DMS53 treated with DMSO at 0.1 percent for 48 hours (cell line): ENCODE data around the gene FAM98C.
"Not testable (repeated sequence)": the region's sequence is repeated elsewhere in the genome, so short reads cannot be mapped to it uniquely, and the experiment has no call there.

Experiments used
- DNase-seq: peaks from one replicate; lab custom pipeline; 2025; ENCODE audit not compliant: unreplicated experiment; lab: John Stamatoyannopoulos, UW

Gene FAM98C

GRCh38 chr19:38395381-38396114 is 7.3 kb upstream of the FAM98C start:
- DNase-seq: no peak

DNA sequence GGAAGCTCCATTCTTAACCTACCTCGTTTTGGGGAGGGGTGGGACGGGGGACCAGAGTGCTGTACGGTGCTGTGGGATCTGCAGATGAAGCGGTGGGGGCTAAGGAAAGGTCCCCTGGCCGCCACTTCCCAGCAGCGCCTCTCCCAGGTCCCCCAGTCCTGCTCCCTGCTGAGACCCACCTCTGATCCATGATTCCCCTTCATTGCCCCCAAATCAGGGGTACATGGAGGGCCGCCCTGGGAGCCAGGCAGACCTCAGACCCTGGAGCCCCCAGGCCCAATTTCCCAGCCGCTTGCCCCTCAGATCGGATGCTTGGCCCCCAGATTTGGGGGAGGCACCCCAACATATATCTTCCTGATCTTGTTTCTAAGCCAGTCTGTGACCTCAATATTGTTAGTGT is 3.8 kb upstream of the FAM98C start:
- no peak for DNase-seq

DNA sequence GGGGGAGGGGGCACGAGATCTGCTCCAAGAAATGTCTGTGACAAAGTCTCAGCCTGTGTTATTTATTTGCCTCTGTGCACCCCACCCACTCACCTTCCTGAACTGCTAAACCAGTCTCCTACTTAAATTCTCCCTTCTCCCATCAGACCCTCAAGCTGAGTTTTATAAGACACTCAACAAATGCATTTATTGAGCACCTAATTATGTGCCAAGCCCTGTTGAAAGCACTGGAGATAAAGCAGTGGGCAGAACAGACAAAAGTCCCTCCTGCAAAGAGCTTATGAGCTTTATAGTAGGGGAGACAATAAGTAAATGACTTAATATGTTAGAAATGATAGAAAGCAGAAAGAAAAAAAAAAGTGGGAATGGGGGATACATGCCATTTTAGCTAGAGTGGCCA is 3.4 kb upstream of the FAM98C start:
- no peak for DNase-seq

GRCh38 chr19:38400361-38400760 is 2.5 kb upstream of the FAM98C start:
- no peak for DNase-seq

GRCh38 chr19:38401148-38401547 is 1.7 kb upstream of the FAM98C start:
- DNase-seq: no peak

DNA sequence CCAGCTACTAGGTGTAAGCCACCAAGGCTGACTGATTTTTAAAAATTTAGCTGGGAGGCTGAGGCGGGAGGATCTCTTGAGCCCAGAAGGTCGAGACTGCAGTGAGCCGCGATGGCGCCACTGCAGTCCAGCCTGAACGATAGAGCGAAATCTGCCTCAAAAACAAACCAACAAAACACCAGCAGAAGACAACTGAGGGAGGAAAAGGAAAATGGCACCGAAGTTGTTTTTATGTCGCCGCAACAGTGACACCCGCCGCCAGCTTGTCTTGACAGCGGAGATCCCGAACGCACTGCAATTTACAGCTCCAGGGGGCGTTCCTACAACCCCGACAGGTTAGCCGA is 298 bp upstream of the FAM98C start:
- DNase-seq: no peak

GRCh38 chr19:38404858-38405257 is 2.0 kb downstream of the FAM98C start:
- no peak for DNase-seq

GRCh38 chr19:38405276-38405675 is 2.4 kb downstream of the FAM98C start:
- DNase-seq: no peak

- no peak for DNase-seq
Measured at GRCh38 chr19:38409631-38410133, 6.8 kb downstream of the FAM98C start.

DNA sequence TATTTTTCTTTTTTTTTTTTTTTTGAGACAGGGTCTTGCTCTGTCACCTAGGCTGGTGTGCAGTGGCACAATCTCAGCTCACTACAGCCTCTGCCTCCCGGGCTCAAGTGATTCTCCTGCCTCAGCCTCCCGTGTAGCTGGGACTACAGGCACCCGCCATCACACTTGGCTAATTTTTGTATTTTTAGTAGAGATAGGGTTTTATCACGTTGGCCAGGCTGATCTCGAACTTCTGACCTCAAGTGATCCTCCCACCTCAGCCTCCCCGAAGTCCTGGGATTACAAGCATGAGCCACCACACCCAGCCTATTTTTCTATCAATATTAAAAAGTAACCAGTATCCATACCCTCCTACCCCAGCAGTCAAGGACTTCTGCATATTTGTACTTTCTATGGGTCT is 7.5 kb downstream of the FAM98C start:
- not testable (repeated sequence) for DNase-seq

GRCh38 chr19:38411041-38411712 is 8.3 kb downstream of the FAM98C start:
- no peak for DNase-seq

GRCh38 chr19:38411898-38412297 is 9.0 kb downstream of the FAM98C start:
- not testable (repeated sequence) for DNase-seq

- DNase-seq: no peak
Measured at GRCh38 chr19:38412491-38412890, 9.6 kb downstream of the FAM98C start.

GRCh38 chr19:38412961-38413360 is 10.1 kb downstream of the FAM98C start:
- no peak for DNase-seq

GRCh38 chr19:38413416-38413815 is 10.5 kb downstream of the FAM98C start:
- no peak for DNase-seq

DNA sequence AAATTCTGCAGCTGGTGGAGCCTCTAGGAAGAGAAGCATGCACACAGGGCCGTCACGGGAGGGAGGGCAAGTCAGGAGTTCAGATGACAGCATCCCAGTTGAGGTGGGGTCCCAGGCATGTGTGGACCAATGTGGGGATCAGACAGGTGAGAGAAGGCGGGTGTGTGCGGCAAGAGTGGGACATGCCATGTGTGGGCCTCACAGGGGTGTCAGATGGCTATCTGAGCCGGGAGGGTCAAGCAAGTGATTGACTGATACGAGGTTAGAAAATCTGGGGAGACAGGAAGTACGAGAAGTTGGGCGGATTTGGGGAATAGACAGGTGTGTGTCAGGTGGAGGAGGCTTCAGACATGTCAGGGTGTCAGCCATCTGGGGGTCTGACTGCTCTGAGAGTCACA is 14.3 kb downstream of the FAM98C start:
- DNase-seq: no peak

DNA sequence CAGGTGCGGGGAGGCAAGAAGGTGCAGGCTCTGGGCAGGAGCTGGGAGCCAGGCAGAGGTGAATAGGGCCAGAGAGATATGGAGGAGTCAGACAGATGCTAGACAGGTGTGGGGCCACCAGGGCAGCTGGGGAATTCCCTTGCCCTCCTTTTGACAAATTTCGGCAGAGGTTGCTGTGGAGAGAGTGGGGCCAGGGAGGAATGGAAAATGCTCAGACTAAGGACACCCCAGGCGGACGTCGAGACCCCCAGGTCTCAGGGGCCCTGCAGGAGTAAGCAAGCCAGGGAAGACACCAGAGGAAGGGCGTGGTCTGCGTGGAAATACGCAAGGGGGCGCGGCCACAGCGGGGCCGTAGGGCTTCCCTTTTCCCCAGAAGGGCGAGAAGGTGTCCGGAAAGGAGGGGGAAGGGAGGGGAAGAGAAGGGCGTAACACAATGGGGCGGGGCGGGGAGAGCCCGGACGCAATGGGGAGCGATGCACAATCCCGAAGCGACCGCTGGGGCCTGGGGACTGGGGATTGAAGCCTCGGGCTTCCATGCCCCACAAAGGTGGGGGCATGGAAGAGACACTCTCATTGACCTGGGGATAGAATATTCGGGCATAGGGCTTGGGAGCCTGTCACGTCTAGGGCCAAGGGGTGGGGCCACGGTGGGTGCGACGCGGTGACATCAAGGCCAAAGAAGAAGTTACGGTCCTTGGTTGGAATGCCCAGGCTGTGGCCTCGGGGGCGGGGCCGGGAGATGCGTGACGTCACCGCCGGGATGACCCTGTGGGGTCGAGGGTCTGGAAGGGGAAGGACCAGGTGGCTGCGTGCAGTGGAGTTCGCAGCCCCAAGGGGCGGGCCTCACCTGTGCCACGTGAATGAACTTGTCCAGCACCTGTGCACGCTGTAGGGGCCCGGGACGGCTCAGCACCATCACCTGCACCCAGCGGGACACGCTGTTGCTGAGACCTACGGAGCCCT is 14.9 kb downstream of the FAM98C start:
- peak; percentile 25 for DNase-seq

DNA sequence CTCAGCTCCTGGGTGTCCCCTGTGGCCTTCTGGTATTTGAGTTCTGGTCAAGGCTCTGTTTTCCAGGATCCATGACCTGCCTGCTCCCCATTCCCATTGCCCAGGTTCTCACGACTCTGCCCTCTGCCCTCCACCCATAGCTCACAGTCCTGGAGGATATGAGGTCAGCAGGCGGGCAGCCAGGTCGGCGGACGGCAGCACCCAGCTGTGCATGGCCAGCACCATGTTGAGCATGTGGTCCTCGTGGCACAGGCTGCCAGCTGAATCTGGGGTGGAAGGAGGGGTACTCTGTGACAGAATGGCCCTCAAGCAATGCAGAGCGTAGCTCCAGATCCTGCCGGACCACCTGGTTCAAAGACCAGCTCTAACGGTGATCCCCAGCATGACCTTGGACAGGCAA is 18.0 kb downstream of the FAM98C start:
- no peak for DNase-seq

- no peak for DNase-seq
Measured at GRCh38 chr19:38421856-38422255, 19.0 kb downstream of the FAM98C start.

- no peak for DNase-seq
Measured at GRCh38 chr19:38422438-38422837, 19.5 kb downstream of the FAM98C start.

- no peak for DNase-seq
Measured at GRCh38 chr19:38424272-38424671, 21.4 kb downstream of the FAM98C start.
